GM23338 (cell line): ENCODE results near the gene LIPH. TPM values are rescaled to one million over a fixed set of nuclear protein-coding genes. Genes with fewer than 3 reads are reported as not detected.

Experiments
- ATAC-seq: fragments of 200-7000 bp; cut with Tn5 transposase; 3 replicates; pipeline ENCODE4 v1.9.1; 2020
- DNase-seq: peaks from one replicate; pipeline ENCODE4 v3.0.0-alpha.2; 2015; ENCODE audit warnings: low spot score
- H2AFZ ChIP-seq: fragments of 200-600 bp; sonication (generic); 2 replicates; pipeline ENCODE4 v1.8.0; 2016; ENCODE audit warnings: antibody characterized with exemption, mild to moderate bottlenecking, moderate library complexity
- H3F3A ChIP-seq: fragments of 200-600 bp; sonication (generic); replicated peaks from 2 replicates; pipeline ENCODE4 v1.8.0; 2017; ENCODE audit warnings: antibody characterized with exemption, mixed run types, low read depth
- H3K27ac ChIP-seq: fragments of 200-600 bp; sonication (generic); 2 replicates; pipeline ENCODE4 v1.6.1; 2016; ENCODE audit warnings: low read depth
- H3K27me3 ChIP-seq: fragments of 200-600 bp; sonication (generic); 2 replicates; pipeline ENCODE4 v1.8.0; 2016; ENCODE audit warnings: mild to moderate bottlenecking, mixed run types, moderate library complexity; ENCODE audit not compliant: insufficient read depth
- H3K36me3 ChIP-seq: fragments of 200-600 bp; sonication (generic); 2 replicates; pipeline ENCODE4 v1.8.0; 2016; ENCODE audit warnings: mild to moderate bottlenecking; ENCODE audit not compliant: insufficient read depth
- H3K4me1 ChIP-seq: fragments of 200-600 bp; sonication (generic); 2 replicates; pipeline ENCODE4 v1.8.0; 2016; ENCODE audit warnings: mild to moderate bottlenecking, moderate library complexity; ENCODE audit not compliant: insufficient read depth
- H3K4me2 ChIP-seq: fragments of 200-600 bp; sonication (generic); 2 replicates; pipeline ENCODE4 v1.7.1; 2017; ENCODE audit warnings: mixed run types
- H3K4me3 ChIP-seq: fragments of 200-600 bp; sonication (generic); 2 replicates; pipeline ENCODE4 v1.6.1; 2016; ENCODE audit warnings: mixed run types
- H3K79me2 ChIP-seq: fragments of 200-600 bp; sonication (generic); replicated peaks from 2 replicates; pipeline ENCODE4 v1.8.0; 2017; ENCODE audit warnings: mild to moderate bottlenecking; ENCODE audit not compliant: insufficient read depth
- H3K9me2 ChIP-seq: fragments of 200-600 bp; sonication (generic); 2 replicates; pipeline ENCODE4 v1.8.0; 2017; ENCODE audit not compliant: insufficient read depth
- H4K20me1 ChIP-seq: fragments of 200-600 bp; sonication (generic); replicated peaks from 2 replicates; pipeline ENCODE4 v1.8.0; 2017; ENCODE audit warnings: mild to moderate bottlenecking; ENCODE audit not compliant: insufficient read depth
- H3K27ac Mint-ChIP-seq: 2 replicates; pipeline ENCODE4 v1.8.0; 2020; ENCODE audit warnings: inconsistent platforms, mild to moderate bottlenecking, moderate library complexity, mixed read lengths
- H3K27me3 Mint-ChIP-seq: 3 replicates; pipeline ENCODE4 v1.8.0; 2022; ENCODE audit warnings: low read depth, mild to moderate bottlenecking, moderate library complexity, mixed read lengths, inconsistent platforms; ENCODE audit not compliant: insufficient read depth, poor library complexity
- H3K36me3 Mint-ChIP-seq: 3 replicates; pipeline ENCODE4 v1.8.0; 2021; ENCODE audit warnings: low read depth, mild to moderate bottlenecking, inconsistent platforms, moderate library complexity, mixed read lengths
- H3K4me1 Mint-ChIP-seq: 3 replicates; pipeline ENCODE4 v1.8.0; 2020; ENCODE audit warnings: mild to moderate bottlenecking, inconsistent platforms, mixed read lengths
- H3K4me3 Mint-ChIP-seq: 3 replicates; pipeline ENCODE4 v1.8.0; 2021; ENCODE audit warnings: moderate library complexity, mild to moderate bottlenecking, inconsistent platforms, mixed read lengths
- H3K9me3 Mint-ChIP-seq: 3 replicates; pipeline ENCODE4 v1.8.0; 2020; ENCODE audit warnings: moderate library complexity, mild to moderate bottlenecking, inconsistent platforms, mixed read lengths
- CREB1 ChIP-seq: fragments of 250-450 bp; sonication (Bioruptor Pico); IDR thresholded peaks from 2 replicates; pipeline ENCODE4 v1.5.0; 2020; ENCODE audit warnings: low read depth, mild to moderate bottlenecking, moderate library complexity
- CTCF ChIP-seq, 2 experiments: fragments of 200-600 bp in 1 of 2; sonication (generic) in 1 of 2; conservative IDR thresholded peaks; 2 replicates each; pipeline versions ENCODE4 v1.5.1 to v1.6.1; 2016 to 2017; ENCODE audit warnings: antibody characterized with exemption in 2 of 2, low read depth in 2 of 2, mild to moderate bottlenecking in 2 of 2, moderate library complexity in 1 of 2
- EZH2 ChIP-seq: fragments of 200-600 bp; sonication (generic); IDR thresholded peaks from one replicate; pipeline ENCODE4 v1.8.0; 2017; ENCODE audit warnings: antibody characterized with exemption, mild to moderate bottlenecking, low read depth; ENCODE audit not compliant: unreplicated experiment
- EZH2phosphoT487 ChIP-seq: fragments of 200-600 bp; sonication (generic); IDR thresholded peaks from one replicate; pipeline ENCODE4 v1.8.1; 2018; ENCODE audit warnings: antibody characterized with exemption; ENCODE audit not compliant: unreplicated experiment
- JUNB ChIP-seq: IDR thresholded peaks from one replicate; pipeline ENCODE4 v1.6.1; 2016; ENCODE audit warnings: antibody characterized with exemption; ENCODE audit not compliant: unreplicated experiment
- NANOG ChIP-seq: IDR thresholded peaks from 2 replicates; pipeline ENCODE4 v1.6.1; 2016; ENCODE audit warnings: antibody characterized with exemption, borderline replicate concordance
- POLR2AphosphoS5 ChIP-seq: IDR thresholded peaks from 2 replicates; pipeline ENCODE4 v1.6.1; 2016; ENCODE audit warnings: antibody characterized with exemption, low read depth
- STAT1 ChIP-seq: IDR thresholded peaks from one replicate; pipeline ENCODE4 v1.6.1; 2016; ENCODE audit warnings: antibody characterized with exemption; ENCODE audit not compliant: unreplicated experiment
- ZNF114 ChIP-seq: fragments of 250-450 bp; sonication (Bioruptor Pico); IDR thresholded peaks from 2 replicates; pipeline ENCODE4 v1.5.0; 2020; ENCODE audit warnings: mild to moderate bottlenecking, moderate library complexity
- ZNF331 ChIP-seq: fragments of 250-450 bp; sonication (Bioruptor Pico); IDR thresholded peaks from 2 replicates; pipeline ENCODE4 v1.5.0; 2020; ENCODE audit warnings: low read depth, mild to moderate bottlenecking, moderate library complexity
- polyA plus RNA-seq: library from polyadenylated mRNA; unstranded; fragments of >200 nt; fragmentation: Nextera tagmentation; extraction: Ambion mirVana; gene quantifications from 2 replicates; pipeline ENCODE4 v1.2.1, GENCODE V29; 2016
- total RNA-seq: library from RNA; depleted of rRNA; stranded (reverse); fragments of >200 nt; shearing (Covaris generic); gene quantifications from 2 replicates; pipeline ENCODE4 v1.2.3, GENCODE V29; 2014
- TF ChIP-seq, protein P1 (sequence below): fragments of 250-450 bp; sonication (Bioruptor Pico); IDR thresholded peaks from 2 replicates; pipeline ENCODE4 v1.5.0; 2020; ENCODE audit warnings: mild to moderate bottlenecking, moderate library complexity
- TF ChIP-seq, protein P2 (sequence below): IDR thresholded peaks from one replicate; pipeline ENCODE4 v1.6.1; 2018; ENCODE audit warnings: antibody characterized with exemption; ENCODE audit not compliant: unreplicated experiment
- TF ChIP-seq, protein P3 (sequence below): IDR thresholded peaks from 2 replicates; pipeline ENCODE4 v1.6.1; 2016; ENCODE audit warnings: antibody characterized with exemption

LIPH gene
- total and polyA plus RNA-seq, 2 experiments from 2014 or later: 0.03 to 0.16 TPM

DNA sequence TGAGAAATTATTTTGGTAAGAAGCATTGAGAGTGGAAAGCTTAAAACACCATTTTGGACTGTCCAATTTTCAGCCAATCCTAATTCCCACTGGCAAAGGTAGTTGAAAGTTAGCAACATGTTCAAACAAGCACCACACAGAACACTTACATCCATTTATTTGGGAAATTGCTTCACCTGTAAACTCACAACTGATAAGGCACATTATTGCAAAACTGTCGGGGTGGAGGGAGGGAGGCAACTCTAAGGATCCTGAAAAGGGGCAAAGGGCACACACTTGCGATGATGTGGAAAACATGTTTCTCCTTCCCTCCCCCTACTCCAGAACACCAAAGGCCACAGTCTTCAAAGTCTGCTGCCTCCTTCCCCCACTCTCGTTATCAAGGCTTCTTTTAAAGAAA, 62.9 kb downstream of the LIPH start:
- H3K27me3 Mint-ChIP-seq: no peaks in the 10 kb centered on the region
- no peak overlapping the region for H3K4me3 Mint-ChIP-seq
- no peaks in the 10 kb centered on the region for H3F3A ChIP-seq
- H2AFZ ChIP-seq: no peak overlapping the region
- ATAC-seq (no peak), DNase-seq (no peak)
- no peaks in the 10 kb centered on the region for H3K79me2 ChIP-seq
- TF ChIP-seq, protein P1, sequence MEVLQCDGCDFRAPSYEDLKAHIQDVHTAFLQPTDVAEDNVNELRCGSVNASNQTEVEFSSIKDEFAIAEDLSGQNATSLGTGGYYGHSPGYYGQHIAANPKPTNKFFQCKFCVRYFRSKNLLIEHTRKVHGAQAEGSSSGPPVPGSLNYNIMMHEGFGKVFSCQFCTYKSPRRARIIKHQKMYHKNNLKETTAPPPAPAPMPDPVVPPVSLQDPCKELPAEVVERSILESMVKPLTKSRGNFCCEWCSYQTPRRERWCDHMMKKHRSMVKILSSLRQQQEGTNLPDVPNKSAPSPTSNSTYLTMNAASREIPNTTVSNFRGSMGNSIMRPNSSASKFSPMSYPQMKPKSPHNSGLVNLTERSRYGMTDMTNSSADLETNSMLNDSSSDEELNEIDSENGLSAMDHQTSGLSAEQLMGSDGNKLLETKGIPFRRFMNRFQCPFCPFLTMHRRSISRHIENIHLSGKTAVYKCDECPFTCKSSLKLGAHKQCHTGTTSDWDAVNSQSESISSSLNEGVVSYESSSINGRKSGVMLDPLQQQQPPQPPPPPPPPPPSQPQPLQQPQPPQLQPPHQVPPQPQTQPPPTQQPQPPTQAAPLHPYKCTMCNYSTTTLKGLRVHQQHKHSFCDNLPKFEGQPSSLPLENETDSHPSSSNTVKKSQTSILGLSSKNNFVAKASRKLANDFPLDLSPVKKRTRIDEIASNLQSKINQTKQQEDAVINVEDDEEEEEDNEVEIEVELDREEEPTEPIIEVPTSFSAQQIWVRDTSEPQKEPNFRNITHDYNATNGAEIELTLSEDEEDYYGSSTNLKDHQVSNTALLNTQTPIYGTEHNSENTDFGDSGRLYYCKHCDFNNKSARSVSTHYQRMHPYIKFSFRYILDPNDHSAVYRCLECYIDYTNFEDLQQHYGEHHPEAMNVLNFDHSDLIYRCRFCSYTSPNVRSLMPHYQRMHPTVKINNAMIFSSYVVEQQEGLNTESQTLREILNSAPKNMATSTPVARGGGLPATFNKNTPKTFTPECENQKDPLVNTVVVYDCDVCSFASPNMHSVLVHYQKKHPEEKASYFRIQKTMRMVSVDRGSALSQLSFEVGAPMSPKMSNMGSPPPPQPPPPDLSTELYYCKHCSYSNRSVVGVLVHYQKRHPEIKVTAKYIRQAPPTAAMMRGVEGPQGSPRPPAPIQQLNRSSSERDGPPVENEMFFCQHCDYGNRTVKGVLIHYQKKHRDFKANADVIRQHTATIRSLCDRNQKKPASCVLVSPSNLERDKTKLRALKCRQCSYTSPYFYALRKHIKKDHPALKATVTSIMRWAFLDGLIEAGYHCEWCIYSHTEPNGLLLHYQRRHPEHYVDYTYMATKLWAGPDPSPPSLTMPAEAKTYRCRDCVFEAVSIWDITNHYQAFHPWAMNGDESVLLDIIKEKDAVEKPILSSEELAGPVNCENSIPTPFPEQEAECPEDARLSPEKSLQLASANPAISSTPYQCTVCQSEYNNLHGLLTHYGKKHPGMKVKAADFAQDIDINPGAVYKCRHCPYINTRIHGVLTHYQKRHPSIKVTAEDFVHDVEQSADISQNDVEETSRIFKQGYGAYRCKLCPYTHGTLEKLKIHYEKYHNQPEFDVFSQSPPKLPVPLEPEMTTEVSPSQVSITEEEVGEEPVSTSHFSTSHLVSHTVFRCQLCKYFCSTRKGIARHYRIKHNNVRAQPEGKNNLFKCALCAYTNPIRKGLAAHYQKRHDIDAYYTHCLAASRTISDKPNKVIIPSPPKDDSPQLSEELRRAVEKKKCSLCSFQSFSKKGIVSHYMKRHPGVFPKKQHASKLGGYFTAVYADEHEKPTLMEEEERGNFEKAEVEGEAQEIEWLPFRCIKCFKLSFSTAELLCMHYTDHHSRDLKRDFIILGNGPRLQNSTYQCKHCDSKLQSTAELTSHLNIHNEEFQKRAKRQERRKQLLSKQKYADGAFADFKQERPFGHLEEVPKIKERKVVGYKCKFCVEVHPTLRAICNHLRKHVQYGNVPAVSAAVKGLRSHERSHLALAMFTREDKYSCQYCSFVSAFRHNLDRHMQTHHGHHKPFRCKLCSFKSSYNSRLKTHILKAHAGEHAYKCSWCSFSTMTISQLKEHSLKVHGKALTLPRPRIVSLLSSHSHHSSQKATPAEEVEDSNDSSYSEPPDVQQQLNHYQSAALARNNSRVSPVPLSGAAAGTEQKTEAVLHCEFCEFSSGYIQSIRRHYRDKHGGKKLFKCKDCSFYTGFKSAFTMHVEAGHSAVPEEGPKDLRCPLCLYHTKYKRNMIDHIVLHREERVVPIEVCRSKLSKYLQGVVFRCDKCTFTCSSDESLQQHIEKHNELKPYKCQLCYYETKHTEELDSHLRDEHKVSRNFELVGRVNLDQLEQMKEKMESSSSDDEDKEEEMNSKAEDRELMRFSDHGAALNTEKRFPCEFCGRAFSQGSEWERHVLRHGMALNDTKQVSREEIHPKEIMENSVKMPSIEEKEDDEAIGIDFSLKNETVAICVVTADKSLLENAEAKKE (CRISPR knock-in tag): no peak
- TF ChIP-seq ZNF331 (no peak), NANOG (no peak), ZNF114 (CRISPR knock-in tag) (no peak), CTCF (conservative IDR thresholded peaks at IDR 0.05; ENCODE audit: low read depth in 2 of 2) (no peak), STAT1 (no peak), EZH2phosphoT487 (no peak), POLR2AphosphoS5 (no peak), CREB1 (CRISPR knock-in tag) (no peak), JUNB (no peak), EZH2 (no peak)
- TF ChIP-seq, protein P2, sequence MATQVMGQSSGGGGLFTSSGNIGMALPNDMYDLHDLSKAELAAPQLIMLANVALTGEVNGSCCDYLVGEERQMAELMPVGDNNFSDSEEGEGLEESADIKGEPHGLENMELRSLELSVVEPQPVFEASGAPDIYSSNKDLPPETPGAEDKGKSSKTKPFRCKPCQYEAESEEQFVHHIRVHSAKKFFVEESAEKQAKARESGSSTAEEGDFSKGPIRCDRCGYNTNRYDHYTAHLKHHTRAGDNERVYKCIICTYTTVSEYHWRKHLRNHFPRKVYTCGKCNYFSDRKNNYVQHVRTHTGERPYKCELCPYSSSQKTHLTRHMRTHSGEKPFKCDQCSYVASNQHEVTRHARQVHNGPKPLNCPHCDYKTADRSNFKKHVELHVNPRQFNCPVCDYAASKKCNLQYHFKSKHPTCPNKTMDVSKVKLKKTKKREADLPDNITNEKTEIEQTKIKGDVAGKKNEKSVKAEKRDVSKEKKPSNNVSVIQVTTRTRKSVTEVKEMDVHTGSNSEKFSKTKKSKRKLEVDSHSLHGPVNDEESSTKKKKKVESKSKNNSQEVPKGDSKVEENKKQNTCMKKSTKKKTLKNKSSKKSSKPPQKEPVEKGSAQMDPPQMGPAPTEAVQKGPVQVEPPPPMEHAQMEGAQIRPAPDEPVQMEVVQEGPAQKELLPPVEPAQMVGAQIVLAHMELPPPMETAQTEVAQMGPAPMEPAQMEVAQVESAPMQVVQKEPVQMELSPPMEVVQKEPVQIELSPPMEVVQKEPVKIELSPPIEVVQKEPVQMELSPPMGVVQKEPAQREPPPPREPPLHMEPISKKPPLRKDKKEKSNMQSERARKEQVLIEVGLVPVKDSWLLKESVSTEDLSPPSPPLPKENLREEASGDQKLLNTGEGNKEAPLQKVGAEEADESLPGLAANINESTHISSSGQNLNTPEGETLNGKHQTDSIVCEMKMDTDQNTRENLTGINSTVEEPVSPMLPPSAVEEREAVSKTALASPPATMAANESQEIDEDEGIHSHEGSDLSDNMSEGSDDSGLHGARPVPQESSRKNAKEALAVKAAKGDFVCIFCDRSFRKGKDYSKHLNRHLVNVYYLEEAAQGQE: no peak
- TF ChIP-seq, protein P3, sequence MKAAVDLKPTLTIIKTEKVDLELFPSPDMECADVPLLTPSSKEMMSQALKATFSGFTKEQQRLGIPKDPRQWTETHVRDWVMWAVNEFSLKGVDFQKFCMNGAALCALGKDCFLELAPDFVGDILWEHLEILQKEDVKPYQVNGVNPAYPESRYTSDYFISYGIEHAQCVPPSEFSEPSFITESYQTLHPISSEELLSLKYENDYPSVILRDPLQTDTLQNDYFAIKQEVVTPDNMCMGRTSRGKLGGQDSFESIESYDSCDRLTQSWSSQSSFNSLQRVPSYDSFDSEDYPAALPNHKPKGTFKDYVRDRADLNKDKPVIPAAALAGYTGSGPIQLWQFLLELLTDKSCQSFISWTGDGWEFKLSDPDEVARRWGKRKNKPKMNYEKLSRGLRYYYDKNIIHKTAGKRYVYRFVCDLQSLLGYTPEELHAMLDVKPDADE: no peak
- H3K27ac ChIP-seq: no peak overlapping the region
- no peaks in the 10 kb centered on the region for H3K4me1 Mint-ChIP-seq
- peaks cover 4% of the 10 kb centered on the region; the same call in 1 of the 2 replicates for H3K36me3 ChIP-seq
- H3K9me3 Mint-ChIP-seq: no peaks in the 10 kb centered on the region
- no peaks in the 10 kb centered on the region for H3K4me1 ChIP-seq
- no peak overlapping the region for H3K4me3 ChIP-seq
- H3K27me3 ChIP-seq: no peaks in the 10 kb centered on the region
- no peaks in the 10 kb centered on the region for H3K9me2 ChIP-seq
- no peak overlapping the region for H3K4me2 ChIP-seq
- peaks cover 5% of the 10 kb centered on the region; the same call in 1 of the 2 replicates for H4K20me1 ChIP-seq
- H3K36me3 Mint-ChIP-seq: peaks cover 17% of the 10 kb centered on the region; the same call in 2 of the 3 replicates
- H3K27ac Mint-ChIP-seq: no peak overlapping the region
